B cell (primary cell): ENCODE data around the gene ATP5F1E. TPM values are rescaled to one million over a fixed set of nuclear protein-coding genes. Genes with fewer than 3 reads are reported as not detected.

Source experiments
- ATAC-seq: fragments of 200-7000 bp; cut with Tn5 transposase; one replicate; pipeline ENCODE4 v1.10.0; 2021; ENCODE audit warnings: low read depth, mild to moderate bottlenecking, moderate number of reproducible peaks, moderate library complexity
- CTCF ChIA-PET: fragments of 350-600 bp; sonication (Branson Sonifier 250); formaldehyde crosslinking; loops from one replicate; lab custom pipeline; 2021; ENCODE audit warnings: antibody characterized with exemption, inconsistent platforms; lab: Charles Lee
- POLR2A ChIA-PET: fragments of 350-600 bp; sonication (Branson Sonifier 250); formaldehyde crosslinking; loops from one replicate; lab custom pipeline; 2021; ENCODE audit warnings: antibody characterized with exemption; lab: Charles Lee
- DNase-seq: peaks from one replicate; pipeline ENCODE4 v3.0.0; 2013
- H2AFZ ChIP-seq: 2 replicates; pipeline ENCODE4 v1.6.1; 2012; ENCODE audit warnings: mild to moderate bottlenecking, low read depth, low read length; ENCODE audit not compliant: insufficient read depth, poor library complexity, severe bottlenecking
- H3K27ac ChIP-seq, 2 donors: 1 replicate in 1 of 2; 2 replicates in 1 of 2; pipeline ENCODE4 v1.5.1; 2012 to 2013; ENCODE audit warnings: low read length in 2 of 2, mild to moderate bottlenecking in 2 of 2, moderate library complexity in 1 of 2
- H3K27me3 ChIP-seq, 4 experiments: fragments of 200-600 bp in 1 of 4; sonication (generic) in 1 of 4; replicated peaks in 1 of 4; 1 replicate in 2 of 4; 2 replicates in 2 of 4; pipeline versions ENCODE4 v1.6.1 to v1.7.0; 2013 to 2016; ENCODE audit warnings: low read length in 3 of 4, mild to moderate bottlenecking in 2 of 4, mixed read lengths in 1 of 4, moderate library complexity in 1 of 4; ENCODE audit not compliant: insufficient read depth in 4 of 4, control insufficient read depth in 3 of 4; ENCODE audit errors: control extremely low read depth in 1 of 4
- H3K36me3 ChIP-seq, 2 experiments: replicated peaks in 1 of 2; 1 replicate in 1 of 2; 2 replicates in 1 of 2; pipeline versions ENCODE4 v1.6.1 to v1.7.1; 2013; ENCODE audit warnings: low read length in 1 of 2; ENCODE audit not compliant: insufficient read depth in 2 of 2, control insufficient read depth in 1 of 2; ENCODE audit errors: control extremely low read depth in 1 of 2, extremely low read depth in 1 of 2
- H3K4me1 ChIP-seq, 2 donors: fragments of 200-600 bp in 1 of 2; sonication (generic) in 1 of 2; 1 replicate in 1 of 2; 2 replicates in 1 of 2; pipeline versions ENCODE4 v1.5.1 to v1.6.1; 2013 to 2017; ENCODE audit warnings: low read length in 2 of 2; ENCODE audit not compliant: control insufficient read depth in 2 of 2, insufficient read depth in 2 of 2
- H3K4me2 ChIP-seq: replicated peaks from 2 replicates; pipeline ENCODE3; 2012; ENCODE audit warnings: mild to moderate bottlenecking, low read depth, low read length; ENCODE audit not compliant: poor library complexity, severe bottlenecking
- H3K4me3 ChIP-seq, 5 experiments: fragments of 200-600 bp in 1 of 5; sonication (generic) in 1 of 5; 1 replicate in 3 of 5; 2 replicates in 2 of 5; pipeline versions ENCODE4 v1.5.1 to v1.7.0; 2011 to 2016; ENCODE audit warnings: low read length in 4 of 5, mild to moderate bottlenecking in 4 of 5, low read depth in 2 of 5, control low read depth in 1 of 5, moderate library complexity in 1 of 5; ENCODE audit not compliant: insufficient read depth in 1 of 5; ENCODE audit errors: control extremely low read depth in 1 of 5, extremely low read depth in 1 of 5
- H3K79me2 ChIP-seq: fragments of 200-600 bp; sonication (generic); one replicate; pipeline ENCODE4 v1.6.0; 2016; ENCODE audit warnings: low read length; ENCODE audit not compliant: control insufficient read depth, insufficient read depth
- H3K9ac ChIP-seq: fragments of 200-600 bp; sonication (generic); 2 replicates; pipeline ENCODE4 v1.6.1; 2017; ENCODE audit warnings: mild to moderate bottlenecking, low read length, moderate library complexity
- H3K9me3 ChIP-seq, 3 donors: one replicate each; pipeline versions ENCODE4 v1.6.1 to v1.7.1; 2013; ENCODE audit warnings: low read length in 2 of 3; ENCODE audit not compliant: control insufficient read depth in 2 of 3, insufficient read depth in 1 of 3; ENCODE audit errors: control extremely low read depth in 1 of 3
- H4K20me1 ChIP-seq: 2 replicates; pipeline ENCODE4 v1.6.0; 2012; ENCODE audit warnings: mild to moderate bottlenecking, low read length; ENCODE audit not compliant: insufficient read depth, control insufficient read depth, poor library complexity, severe bottlenecking
- H3K27ac Mint-ChIP-seq: one replicate; pipeline ENCODE4 v1.8.0; 2021; ENCODE audit warnings: mixed read lengths
- H3K27me3 Mint-ChIP-seq: one replicate; pipeline ENCODE4 v1.8.0; 2021; ENCODE audit warnings: mixed read lengths
- H3K4me1 Mint-ChIP-seq: one replicate; pipeline ENCODE4 v1.8.0; 2021; ENCODE audit warnings: mixed read lengths
- H3K4me3 Mint-ChIP-seq: one replicate; pipeline ENCODE4 v1.8.0; 2021; ENCODE audit warnings: mixed read lengths
- H3K9me3 Mint-ChIP-seq: one replicate; pipeline ENCODE4 v1.8.0; 2022; ENCODE audit warnings: mixed read lengths; ENCODE audit not compliant: insufficient read depth
- EZH2 ChIP-seq: IDR thresholded peaks from 2 replicates; pipeline ENCODE4 v1.6.1; 2012; ENCODE audit warnings: borderline replicate concordance, low read depth, mild to moderate bottlenecking, moderate library complexity, low read length; ENCODE audit not compliant: insufficient read depth, poor library complexity, severe bottlenecking
- WGBS: methylation state at CpG from one replicate; pipeline ENCODE4 v1.1.5; 2013; ENCODE audit warnings: missing lambda C conversion rate; ENCODE audit not compliant: insufficient coverage; 5-methylcytosine and 5-hydroxymethylcytosine counted together
- intact Hi-C: fragments of 100-400 bp; cut with micrococcal nuclease; formaldehyde crosslinking; loops from one replicate; pipeline ENCODE4 v1.10.0; 2022
- polyA plus RNA-seq: library from polyadenylated mRNA; depleted of rRNA; stranded (reverse); fragments of >200 nt; gene quantifications from 2 replicates; pipeline ENCODE4 v1.2.3, GENCODE V29; 2012
- total RNA-seq, 2 donors: library from RNA; stranded (reverse); fragments of 120-200 nt in 1 of 2; gene quantifications; 1 replicate in 1 of 2; 2 replicates in 1 of 2; pipeline versions ENCODE4 v1.2.3 to v1.2.4, GENCODE V29; 2013 to 2022
- TF ChIP-seq, protein P1 (sequence below): fragments of 200-600 bp; IDR thresholded peaks from one replicate; pipeline ENCODE4 v1.8.0; 2022; ENCODE audit warnings: antibody characterized with exemption, mild to moderate bottlenecking

Gene ATP5F1E
- total and polyA plus RNA-seq, 2 donors (not counting 1 experiment from before 2014, with no cell fraction given): 22.2 to 55.0 TPM

DNA sequence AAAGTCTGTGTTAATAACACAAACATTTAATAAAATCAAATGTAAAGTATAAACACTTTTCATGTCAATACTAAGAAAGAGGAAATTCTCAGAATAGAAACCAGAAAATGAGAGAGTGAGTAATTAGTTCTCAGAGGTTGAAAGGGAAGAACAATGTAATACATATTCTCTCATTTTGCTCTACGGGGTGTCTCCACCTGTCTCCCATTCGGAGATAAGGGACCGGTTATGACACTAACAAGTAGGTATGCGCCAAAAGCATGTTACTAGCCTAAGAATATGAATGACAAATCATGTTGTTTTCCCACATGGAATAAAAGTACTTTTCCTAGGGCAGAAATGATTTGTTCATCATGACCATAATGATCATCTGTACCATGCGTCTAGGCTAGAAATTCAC is 46.1 kb upstream of the ATP5F1E start:
- Histone ChIP-seq H3K27ac (no peak overlapping the region), H3K79me2 (no peaks in the 10 kb centered on the region), H3K36me3 (no peaks in the 10 kb centered on the region), H3K4me1 (peaks cover 3 to 7% of the 10 kb centered on the region in 2 donors), H3K9ac (no peak overlapping the region), H2AFZ (no peak overlapping the region), H3K9me3 (no peaks in the 10 kb centered on the region), H3K4me3 (no peak overlapping the region), H3K4me2 (no peak overlapping the region), H4K20me1 (no peaks in the 10 kb centered on the region), H3K27me3 (peaks cover 0 to 12% (median 1%) of the 10 kb centered on the region in 4 experiments)
- ChIA-PET POLR2A (no interaction called here), CTCF (no interaction called here)
- intact Hi-C loops: no loop called here
- DNase-seq (no peak), ATAC-seq (no peak)
- TF ChIP-seq, protein P1, sequence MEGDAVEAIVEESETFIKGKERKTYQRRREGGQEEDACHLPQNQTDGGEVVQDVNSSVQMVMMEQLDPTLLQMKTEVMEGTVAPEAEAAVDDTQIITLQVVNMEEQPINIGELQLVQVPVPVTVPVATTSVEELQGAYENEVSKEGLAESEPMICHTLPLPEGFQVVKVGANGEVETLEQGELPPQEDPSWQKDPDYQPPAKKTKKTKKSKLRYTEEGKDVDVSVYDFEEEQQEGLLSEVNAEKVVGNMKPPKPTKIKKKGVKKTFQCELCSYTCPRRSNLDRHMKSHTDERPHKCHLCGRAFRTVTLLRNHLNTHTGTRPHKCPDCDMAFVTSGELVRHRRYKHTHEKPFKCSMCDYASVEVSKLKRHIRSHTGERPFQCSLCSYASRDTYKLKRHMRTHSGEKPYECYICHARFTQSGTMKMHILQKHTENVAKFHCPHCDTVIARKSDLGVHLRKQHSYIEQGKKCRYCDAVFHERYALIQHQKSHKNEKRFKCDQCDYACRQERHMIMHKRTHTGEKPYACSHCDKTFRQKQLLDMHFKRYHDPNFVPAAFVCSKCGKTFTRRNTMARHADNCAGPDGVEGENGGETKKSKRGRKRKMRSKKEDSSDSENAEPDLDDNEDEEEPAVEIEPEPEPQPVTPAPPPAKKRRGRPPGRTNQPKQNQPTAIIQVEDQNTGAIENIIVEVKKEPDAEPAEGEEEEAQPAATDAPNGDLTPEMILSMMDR: no peak
- TF ChIP-seq EZH2: no peak
- 88% methylated on average over 1 of the region's 5 CpGs for WGBS
- Mint-ChIP-seq H3K9me3 (no peaks in the 10 kb centered on the region), H3K27me3 (peaks cover 32% of the 10 kb centered on the region), H3K4me1 (peaks cover 8% of the 10 kb centered on the region), H3K27ac (no peak overlapping the region), H3K4me3 (no peak overlapping the region)

DNA sequence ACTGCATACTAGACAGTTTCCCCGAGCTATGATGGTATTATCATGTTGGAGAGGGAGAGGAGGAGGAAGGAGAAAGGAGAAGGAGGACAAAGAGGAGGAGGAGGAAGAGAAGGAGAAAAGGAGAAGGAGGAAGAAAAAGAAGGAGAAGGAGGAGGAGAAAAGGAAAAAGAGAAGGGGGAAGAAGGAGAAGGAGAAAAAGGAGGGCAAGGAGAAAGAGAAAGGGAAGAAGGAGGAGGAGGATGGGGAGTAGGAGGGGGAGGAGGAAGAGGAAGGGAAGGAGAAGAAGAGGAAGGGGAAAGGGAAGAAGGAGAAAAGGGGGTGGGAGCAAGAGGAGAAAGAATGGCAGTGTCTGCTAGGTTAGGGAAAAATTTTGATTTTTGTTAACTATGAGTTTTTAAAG is 45.6 kb upstream of the ATP5F1E start:
- Histone ChIP-seq H3K27me3 (peaks cover 0 to 12% (median 1%) of the 10 kb centered on the region in 4 experiments), H3K9ac (no peak overlapping the region), H3K79me2 (no peaks in the 10 kb centered on the region), H4K20me1 (no peaks in the 10 kb centered on the region), H3K4me1 (peaks cover 3 to 7% of the 10 kb centered on the region in 2 donors), H3K36me3 (no peaks in the 10 kb centered on the region), H2AFZ (no peak overlapping the region), H3K9me3 (no peaks in the 10 kb centered on the region), H3K4me2 (no peak overlapping the region), H3K27ac (no peak overlapping the region), H3K4me3 (no peak overlapping the region)
- H3K27ac Mint-ChIP-seq: no peak overlapping the region
- peaks cover 31% of the 10 kb centered on the region for H3K27me3 Mint-ChIP-seq
- intact Hi-C loops: no loop called here
- TF ChIP-seq, protein P1: no peak
- TF ChIP-seq EZH2: no peak
- H3K4me1 Mint-ChIP-seq: peaks cover 12% of the 10 kb centered on the region
- ChIA-PET CTCF (interaction anchor here (0.7 kb wide), 1 partner anchor 16 kb away, joined by 5 read pairs; no protein-coding TSS in a partner anchor), POLR2A (no interaction called here)
- ATAC-seq (no peak), DNase-seq (no peak)
- H3K9me3 Mint-ChIP-seq: no peaks in the 10 kb centered on the region
- no peak overlapping the region for H3K4me3 Mint-ChIP-seq
- WGBS: 70% methylated on average over 1 of the region's 1 CpG
